ENCODE measurements around the gene DNAH6.

DNA sequence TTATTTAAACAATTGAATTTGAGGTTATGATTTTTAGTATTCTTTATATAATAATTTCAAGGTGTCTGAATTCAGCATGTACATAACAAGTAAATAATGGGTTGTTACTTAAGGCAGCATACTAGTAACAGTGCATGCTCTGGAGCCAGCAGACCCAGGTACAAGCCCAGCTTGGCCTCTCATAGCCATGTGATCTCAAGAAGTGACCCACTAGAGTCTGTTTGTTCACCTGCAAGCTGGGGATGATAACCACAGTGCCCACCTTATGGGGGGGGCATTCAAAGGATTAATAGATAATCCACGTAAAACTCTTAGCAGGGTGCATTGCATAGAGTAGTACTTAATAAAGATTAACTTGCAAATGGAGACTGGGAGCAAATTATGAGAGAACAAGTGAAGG is 201.0 kb downstream of the DNAH6 start:
- TF ChIP-seq ZFP3 (CRISPR knock-in tag; IDR thresholded peaks at IDR 0.05) = no peak
- TF ChIP-seq, protein P1, sequence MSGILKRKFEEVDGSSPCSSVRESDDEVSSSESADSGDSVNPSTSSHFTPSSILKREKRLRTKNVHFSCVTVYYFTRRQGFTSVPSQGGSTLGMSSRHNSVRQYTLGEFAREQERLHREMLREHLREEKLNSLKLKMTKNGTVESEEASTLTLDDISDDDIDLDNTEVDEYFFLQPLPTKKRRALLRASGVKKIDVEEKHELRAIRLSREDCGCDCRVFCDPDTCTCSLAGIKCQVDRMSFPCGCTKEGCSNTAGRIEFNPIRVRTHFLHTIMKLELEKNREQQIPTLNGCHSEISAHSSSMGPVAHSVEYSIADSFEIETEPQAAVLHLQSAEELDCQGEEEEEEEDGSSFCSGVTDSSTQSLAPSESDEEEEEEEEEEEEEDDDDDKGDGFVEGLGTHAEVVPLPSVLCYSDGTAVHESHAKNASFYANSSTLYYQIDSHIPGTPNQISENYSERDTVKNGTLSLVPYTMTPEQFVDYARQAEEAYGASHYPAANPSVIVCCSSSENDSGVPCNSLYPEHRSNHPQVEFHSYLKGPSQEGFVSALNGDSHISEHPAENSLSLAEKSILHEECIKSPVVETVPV (CRISPR knock-in tag; IDR thresholded peaks at IDR 0.05) = no peak
- TF ChIP-seq, protein P2, sequence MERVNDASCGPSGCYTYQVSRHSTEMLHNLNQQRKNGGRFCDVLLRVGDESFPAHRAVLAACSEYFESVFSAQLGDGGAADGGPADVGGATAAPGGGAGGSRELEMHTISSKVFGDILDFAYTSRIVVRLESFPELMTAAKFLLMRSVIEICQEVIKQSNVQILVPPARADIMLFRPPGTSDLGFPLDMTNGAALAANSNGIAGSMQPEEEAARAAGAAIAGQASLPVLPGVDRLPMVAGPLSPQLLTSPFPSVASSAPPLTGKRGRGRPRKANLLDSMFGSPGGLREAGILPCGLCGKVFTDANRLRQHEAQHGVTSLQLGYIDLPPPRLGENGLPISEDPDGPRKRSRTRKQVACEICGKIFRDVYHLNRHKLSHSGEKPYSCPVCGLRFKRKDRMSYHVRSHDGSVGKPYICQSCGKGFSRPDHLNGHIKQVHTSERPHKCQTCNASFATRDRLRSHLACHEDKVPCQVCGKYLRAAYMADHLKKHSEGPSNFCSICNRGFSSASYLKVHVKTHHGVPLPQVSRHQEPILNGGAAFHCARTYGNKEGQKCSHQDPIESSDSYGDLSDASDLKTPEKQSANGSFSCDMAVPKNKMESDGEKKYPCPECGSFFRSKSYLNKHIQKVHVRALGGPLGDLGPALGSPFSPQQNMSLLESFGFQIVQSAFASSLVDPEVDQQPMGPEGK (CRISPR knock-in tag; IDR thresholded peaks at IDR 0.05; ENCODE audit: borderline replicate concordance) = no peak
- TF ChIP-seq SNAI2 (CRISPR knock-in tag; IDR thresholded peaks at IDR 0.05) = no peak
- no peak for TF ChIP-seq ARNTL (CRISPR knock-in tag; IDR thresholded peaks at IDR 0.05; ENCODE audit: borderline replicate concordance, low read depth)
- TF ChIP-seq TOX (CRISPR knock-in tag; IDR thresholded peaks at IDR 0.05; ENCODE audit: borderline replicate concordance) = no peak
- TF ChIP-seq ZNF8 (CRISPR knock-in tag; IDR thresholded peaks at IDR 0.05) = no peak
- no peak for TF ChIP-seq POU6F1 (CRISPR knock-in tag; IDR thresholded peaks at IDR 0.05; ENCODE audit: borderline replicate concordance, low read depth)
- no peak for TF ChIP-seq ZC3H10 (CRISPR knock-in tag; IDR thresholded peaks at IDR 0.05)
- TF ChIP-seq, protein P3, sequence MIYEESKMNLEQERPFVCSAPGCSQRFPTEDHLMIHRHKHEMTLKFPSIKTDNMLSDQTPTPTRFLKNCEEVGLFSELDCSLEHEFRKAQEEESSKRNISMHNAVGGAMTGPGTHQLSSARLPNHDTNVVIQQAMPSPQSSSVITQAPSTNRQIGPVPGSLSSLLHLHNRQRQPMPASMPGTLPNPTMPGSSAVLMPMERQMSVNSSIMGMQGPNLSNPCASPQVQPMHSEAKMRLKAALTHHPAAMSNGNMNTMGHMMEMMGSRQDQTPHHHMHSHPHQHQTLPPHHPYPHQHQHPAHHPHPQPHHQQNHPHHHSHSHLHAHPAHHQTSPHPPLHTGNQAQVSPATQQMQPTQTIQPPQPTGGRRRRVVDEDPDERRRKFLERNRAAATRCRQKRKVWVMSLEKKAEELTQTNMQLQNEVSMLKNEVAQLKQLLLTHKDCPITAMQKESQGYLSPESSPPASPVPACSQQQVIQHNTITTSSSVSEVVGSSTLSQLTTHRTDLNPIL (CRISPR knock-in tag; IDR thresholded peaks at IDR 0.05; ENCODE audit: low read depth) = no peak

Data from SK-N-SH treated with all-trans-retinoic acid at 6 μM for 48 hours (cell line).